Adipocyte (in vitro differentiated cells): ENCODE data around the gene S100B.

Experiments
- DNase-seq: peaks from one replicate; pipeline ENCODE4 v3.0.0-alpha.2; 2015; ENCODE audit warnings: low read depth
- H3K27me3 ChIP-seq: replicated peaks from 2 replicates; pipeline ENCODE4 v1.7.0; 2013; ENCODE audit warnings: mild to moderate bottlenecking, low read length, moderate library complexity; ENCODE audit not compliant: control insufficient read depth, insufficient read depth
- H3K36me3 ChIP-seq: 2 replicates; pipeline ENCODE4 v1.7.0; 2013; ENCODE audit warnings: low read length, mild to moderate bottlenecking, moderate library complexity; ENCODE audit not compliant: control insufficient read depth, insufficient read depth, severe bottlenecking
- H3K4me1 ChIP-seq: 2 replicates; pipeline ENCODE4 v1.7.0; 2013; ENCODE audit warnings: mild to moderate bottlenecking, low read length, moderate library complexity; ENCODE audit not compliant: control insufficient read depth, insufficient read depth
- H3K4me3 ChIP-seq: 2 replicates; pipeline ENCODE4 v1.7.0; 2013; ENCODE audit warnings: mild to moderate bottlenecking, low read length, moderate library complexity
- H3K9ac ChIP-seq: 2 replicates; pipeline ENCODE4 v1.7.0; 2013; ENCODE audit warnings: mild to moderate bottlenecking, low read length, moderate library complexity
- H3K9me3 ChIP-seq: 2 replicates; pipeline ENCODE4 v1.7.0; 2013; ENCODE audit warnings: mild to moderate bottlenecking, low read length, moderate library complexity; ENCODE audit not compliant: control insufficient read depth

S100B gene

DNA sequence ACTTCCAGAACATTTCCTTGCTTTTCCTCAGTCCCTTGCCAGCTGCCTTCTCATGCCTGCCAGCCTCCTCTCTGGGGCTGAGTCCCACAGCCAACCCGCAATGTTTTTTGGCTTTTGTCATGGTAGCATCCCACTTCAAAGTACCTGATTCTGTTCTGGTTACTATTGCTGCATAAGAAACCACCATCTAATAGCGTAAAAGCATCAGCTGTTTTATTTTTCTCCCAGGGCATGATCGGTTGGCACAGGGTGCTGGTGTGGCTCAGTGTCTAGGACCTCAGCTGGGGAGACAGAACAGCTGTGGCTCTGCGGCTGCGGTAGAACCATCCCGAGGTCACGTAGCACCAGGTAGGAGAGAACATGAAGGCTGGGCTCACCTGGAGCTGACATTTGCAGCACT lies 21.7 kb upstream of the S100B start:
- no peak for DNase-seq
- Histone ChIP-seq H3K4me1 (no peaks in the 10 kb centered on the region), H3K36me3 (no peaks in the 10 kb centered on the region), H3K4me3 (no peak overlapping the region), H3K9me3 (peaks cover 14% of the 10 kb centered on the region), H3K9ac (no peak overlapping the region), H3K27me3 (peaks cover 12% of the 10 kb centered on the region)

DNA sequence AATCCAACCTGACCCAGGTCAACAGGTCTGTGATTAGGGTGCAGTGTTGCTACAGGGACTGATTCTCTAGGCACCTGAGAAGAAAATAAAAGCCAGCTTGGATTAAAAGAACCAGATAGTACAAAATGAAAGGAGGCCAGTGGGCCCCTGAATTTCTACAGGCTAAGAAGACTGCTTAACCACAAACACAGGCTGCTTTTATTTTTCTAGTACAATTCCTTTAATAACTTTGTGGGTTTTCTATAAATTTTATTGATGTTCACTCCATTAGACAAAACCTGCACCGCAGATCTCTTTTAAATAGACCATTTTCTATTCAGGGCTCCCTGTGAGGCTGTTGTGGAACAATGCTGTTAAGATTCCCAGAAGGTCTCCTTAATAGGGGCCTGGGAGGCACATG lies 20.9 kb upstream of the S100B start:
- H3K9me3 ChIP-seq = peaks cover 14% of the 10 kb centered on the region
- H3K4me1 ChIP-seq = no peaks in the 10 kb centered on the region

DNA sequence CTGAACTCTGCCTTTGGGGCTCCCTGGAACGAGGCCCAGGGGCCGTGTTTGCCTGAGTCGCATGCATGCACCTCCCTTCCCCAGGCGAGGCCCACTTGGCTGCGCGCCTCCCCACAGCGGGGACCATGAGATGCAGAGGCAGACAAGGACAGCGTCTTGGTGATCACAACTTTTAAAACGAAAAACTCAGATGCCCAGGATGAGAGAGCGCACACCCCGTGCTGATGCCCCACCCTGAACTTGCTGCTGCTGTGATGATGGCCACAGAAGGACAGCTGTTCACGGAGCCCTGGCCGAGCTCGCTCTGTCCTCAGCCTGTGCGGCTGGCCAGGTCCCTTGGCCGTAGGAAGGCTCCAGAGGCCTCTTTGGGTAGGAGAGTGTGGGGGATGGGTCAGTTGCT lies 19.2 kb upstream of the S100B start:
- Histone ChIP-seq H3K36me3 (no peaks in the 10 kb centered on the region), H3K4me1 (no peaks in the 10 kb centered on the region), H3K4me3 (no peak overlapping the region), H3K9me3 (peaks cover 17% of the 10 kb centered on the region), H3K27me3 (peaks cover 12% of the 10 kb centered on the region), H3K9ac (no peak overlapping the region)
- no peak for DNase-seq

More for the DNA sequence above, 20.9 kb upstream of the S100B start:
- peaks cover 12% of the 10 kb centered on the region for H3K27me3 ChIP-seq
- H3K9ac ChIP-seq = no peak overlapping the region
- no peak for DNase-seq
- H3K36me3 ChIP-seq = no peaks in the 10 kb centered on the region
- no peak overlapping the region for H3K4me3 ChIP-seq

GRCh38 chr21:46622226-46622625 lies 17.3 kb upstream of the S100B start:
- no peak for DNase-seq
- Histone ChIP-seq H3K9me3 (peaks cover 17% of the 10 kb centered on the region), H3K4me1 (no peaks in the 10 kb centered on the region), H3K27me3 (no peaks in the 10 kb centered on the region), H3K4me3 (no peak overlapping the region), H3K36me3 (no peaks in the 10 kb centered on the region), H3K9ac (no peak overlapping the region)

- DNase-seq = no peak
- Histone ChIP-seq H3K9me3 (peaks cover 17% of the 10 kb centered on the region), H3K4me3 (no peak overlapping the region), H3K9ac (no peak overlapping the region), H3K36me3 (no peaks in the 10 kb centered on the region), H3K27me3 (no peaks in the 10 kb centered on the region), H3K4me1 (no peaks in the 10 kb centered on the region)
Measured at GRCh38 chr21:46621457-46622182, 16.7 kb upstream of the S100B start.

DNA sequence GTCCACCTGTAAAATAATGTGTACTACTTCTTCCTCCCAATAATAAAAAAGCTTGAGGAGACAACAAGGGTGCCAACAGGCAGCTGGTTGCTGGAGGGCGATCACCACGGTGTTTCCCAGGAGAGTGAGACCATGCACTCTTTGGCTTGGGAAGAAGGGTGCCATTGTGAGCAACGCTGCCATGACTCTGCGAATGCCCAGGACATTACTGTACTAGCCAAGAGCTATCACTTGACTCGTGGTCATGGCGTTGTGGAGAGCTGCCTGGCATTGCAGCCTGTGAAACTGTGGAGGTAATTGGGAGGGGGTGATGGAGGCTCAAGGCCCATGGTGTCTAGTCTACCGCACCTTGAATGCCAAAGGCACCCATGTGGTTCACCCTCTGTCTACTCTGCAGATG lies 16.0 kb upstream of the S100B start:
- no peaks in the 10 kb centered on the region for H3K36me3 ChIP-seq
- H3K4me1 ChIP-seq = no peaks in the 10 kb centered on the region
- no peak overlapping the region for H3K4me3 ChIP-seq
- no peak for DNase-seq
- H3K27me3 ChIP-seq = no peaks in the 10 kb centered on the region
- no peak overlapping the region for H3K9ac ChIP-seq
- peaks cover 10% of the 10 kb centered on the region for H3K9me3 ChIP-seq

- peaks cover 3% of the 10 kb centered on the region for H3K9me3 ChIP-seq
- no peak overlapping the region for H3K4me3 ChIP-seq
- H3K9ac ChIP-seq = no peak overlapping the region
- H3K27me3 ChIP-seq = no peaks in the 10 kb centered on the region
- no peak for DNase-seq
- no peaks in the 10 kb centered on the region for H3K36me3 ChIP-seq
- no peaks in the 10 kb centered on the region for H3K4me1 ChIP-seq
Measured at GRCh38 chr21:46619846-46620245, 15.0 kb upstream of the S100B start.

DNA sequence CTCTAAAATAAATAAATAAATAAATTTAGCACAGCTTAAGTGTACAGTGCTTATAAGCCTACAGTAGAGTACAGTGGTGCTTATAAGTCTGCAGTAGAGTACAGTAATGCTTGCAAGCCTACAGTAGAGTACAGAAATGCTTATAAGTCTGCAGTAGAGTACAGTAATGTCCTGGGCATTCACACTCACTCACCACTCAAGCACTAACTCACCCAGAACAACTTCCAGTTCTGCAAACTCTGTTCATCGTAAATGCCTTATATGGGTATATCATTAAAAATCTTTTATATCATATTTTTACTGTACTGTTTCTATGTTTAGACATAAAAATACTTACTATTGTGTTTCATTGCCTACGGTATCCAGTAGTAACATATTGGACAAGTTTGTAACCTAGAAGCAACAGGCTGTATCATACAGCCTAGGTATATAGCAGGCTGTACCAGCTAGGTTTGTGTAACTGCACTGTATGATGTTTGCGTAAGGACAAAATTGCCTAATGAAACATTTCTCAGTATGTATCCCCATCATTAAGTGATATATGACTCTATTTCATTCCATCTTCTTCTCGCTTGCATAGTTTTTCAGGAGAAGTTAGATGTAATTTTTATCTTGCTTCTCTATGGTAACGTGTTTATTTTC lies 14.0 kb upstream of the S100B start:
- H3K4me1 ChIP-seq = no peaks in the 10 kb centered on the region
- no peaks in the 10 kb centered on the region for H3K36me3 ChIP-seq
- H3K9ac ChIP-seq = no peak overlapping the region
- H3K4me3 ChIP-seq = no peak overlapping the region
- no peak for DNase-seq
- H3K9me3 ChIP-seq = peaks cover 3% of the 10 kb centered on the region
- no peaks in the 10 kb centered on the region for H3K27me3 ChIP-seq

DNA sequence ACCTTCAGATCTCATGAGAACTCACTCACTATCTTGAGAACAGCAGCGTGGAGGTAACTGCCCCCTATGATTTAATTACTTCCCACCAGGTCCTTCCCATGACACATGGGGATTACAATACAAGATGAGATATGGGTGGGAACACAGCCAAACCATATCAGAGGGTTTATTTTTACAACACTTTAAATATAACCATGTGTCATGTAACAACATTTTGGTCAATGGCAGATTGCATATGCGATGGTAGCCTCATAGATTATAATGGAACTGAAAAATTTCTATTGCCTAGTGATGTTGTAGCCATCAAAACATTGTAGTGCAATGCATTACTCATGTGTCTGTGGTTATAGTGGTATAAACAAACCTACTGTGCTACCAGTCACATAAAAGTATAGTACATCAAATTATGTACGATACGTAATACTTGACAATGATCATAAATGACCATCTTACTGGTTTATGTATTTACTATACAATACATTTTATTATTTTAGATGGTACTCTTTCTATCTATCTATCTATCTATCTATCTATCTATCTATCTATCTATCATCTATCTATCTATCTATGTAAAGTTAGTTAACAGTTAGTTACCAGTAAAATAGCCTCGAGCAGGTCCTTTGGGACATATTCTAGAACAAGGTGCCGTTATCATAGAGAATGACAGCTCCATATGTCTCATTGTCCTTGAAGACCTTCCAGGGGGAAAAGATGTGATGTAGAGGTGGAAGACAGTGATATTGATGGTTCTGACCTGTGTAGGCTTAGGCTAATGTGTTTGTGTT lies 12.6 kb upstream of the S100B start:
- no peak for DNase-seq
- Histone ChIP-seq H3K4me1 (no peaks in the 10 kb centered on the region), H3K9ac (no peak overlapping the region)

GRCh38 chr21:46616656-46617055 lies 11.8 kb upstream of the S100B start:
- no peak overlapping the region for H3K9ac ChIP-seq
- H3K9me3 ChIP-seq = peaks cover 3% of the 10 kb centered on the region
- no peaks in the 10 kb centered on the region for H3K27me3 ChIP-seq
- H3K36me3 ChIP-seq = no peaks in the 10 kb centered on the region
- DNase-seq = no peak
- no peak overlapping the region for H3K4me3 ChIP-seq
- H3K4me1 ChIP-seq = no peaks in the 10 kb centered on the region

More for the DNA sequence above, 12.6 kb upstream of the S100B start:
- Histone ChIP-seq H3K27me3 (no peaks in the 10 kb centered on the region), H3K9me3 (peaks cover 3% of the 10 kb centered on the region), H3K36me3 (no peaks in the 10 kb centered on the region), H3K4me3 (no peak overlapping the region)

DNA sequence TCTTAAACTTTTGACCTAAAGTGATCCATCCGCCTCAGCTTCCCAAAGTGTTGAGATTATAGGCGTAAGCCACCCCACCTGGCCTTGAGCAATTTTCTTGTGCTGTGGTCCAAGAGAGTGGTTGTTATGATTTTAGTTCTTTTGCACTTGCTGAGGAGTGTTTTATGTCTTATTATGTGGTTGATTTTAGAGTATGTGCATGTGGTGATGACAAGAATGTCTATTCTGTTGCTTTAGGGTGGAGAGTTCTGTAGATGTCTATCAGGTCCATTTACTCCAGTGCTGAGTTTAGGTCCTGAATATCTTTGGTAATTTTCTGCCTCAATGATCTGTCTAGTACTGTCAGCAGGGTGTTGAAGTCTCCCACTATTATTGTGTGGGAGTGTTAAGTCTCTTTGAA lies 11.2 kb upstream of the S100B start:
- no peaks in the 10 kb centered on the region for H3K27me3 ChIP-seq
- no peaks in the 10 kb centered on the region for H3K36me3 ChIP-seq
- no peak overlapping the region for H3K9ac ChIP-seq
- no peaks in the 10 kb centered on the region for H3K4me1 ChIP-seq
- H3K4me3 ChIP-seq = no peak overlapping the region
- peaks cover 3% of the 10 kb centered on the region for H3K9me3 ChIP-seq
- no peak for DNase-seq
